Calu3 (cell line): ENCODE measurements around the gene SPRN. TPM values are rescaled to one million over a fixed set of nuclear protein-coding genes. Genes with fewer than 3 reads are reported as not detected.
"Not testable (repeated sequence)": the region's sequence is repeated elsewhere in the genome, so short reads cannot be mapped to it uniquely, and the experiment has no call there.

Experiments used
- BruUV-seq: library from RNA; stranded (reverse); fragments of 400-500 nt; replicated peaks from 2 replicates; lab custom pipeline; 2021; lab: Mats Ljungman, UMichigan
- CTCF ChIA-PET: fragments of 300-600 bp; sonication (Branson Sonifier 250); formaldehyde crosslinking; loops from one replicate; lab custom pipeline; 2022; ENCODE audit warnings: antibody characterized with exemption; lab: Charles Lee
- DNase-seq: peaks from one replicate; pipeline ENCODE4 v3.0.0; 2022
- H3K27ac Mint-ChIP-seq: one replicate; pipeline ENCODE4 v1.8.0; 2022; ENCODE audit warnings: mixed read lengths; ENCODE audit not compliant: unreplicated experiment
- H3K27me3 Mint-ChIP-seq: one replicate; pipeline ENCODE4 v1.8.0; 2022; ENCODE audit warnings: mixed read lengths; ENCODE audit not compliant: unreplicated experiment
- H3K36me3 Mint-ChIP-seq: one replicate; pipeline ENCODE4 v1.8.0; 2022; ENCODE audit warnings: mild to moderate bottlenecking, moderate library complexity, mixed read lengths; ENCODE audit not compliant: insufficient read depth, unreplicated experiment
- H3K4me1 Mint-ChIP-seq: one replicate; pipeline ENCODE4 v1.8.0; 2022; ENCODE audit warnings: mild to moderate bottlenecking, low read depth, mixed read lengths; ENCODE audit not compliant: unreplicated experiment
- H3K4me3 Mint-ChIP-seq: one replicate; pipeline ENCODE4 v1.8.0; 2022; ENCODE audit warnings: mild to moderate bottlenecking, low read depth, moderate library complexity, mixed read lengths; ENCODE audit not compliant: unreplicated experiment
- H3K9me3 Mint-ChIP-seq: one replicate; pipeline ENCODE4 v1.8.0; 2022; ENCODE audit warnings: low read depth, mixed read lengths; ENCODE audit not compliant: unreplicated experiment
- CTCF ChIP-seq: fragments of 200-600 bp; IDR thresholded peaks from one replicate; pipeline ENCODE4 v1.8.0; 2022; ENCODE audit warnings: antibody characterized with exemption; ENCODE audit not compliant: unreplicated experiment
- intact Hi-C: fragments of 100-400 bp; cut with micrococcal nuclease; formaldehyde crosslinking; loops from one replicate; pipeline ENCODE4 v1.10.0; 2022; ENCODE audit not compliant: unreplicated experiment
- total RNA-seq: library from RNA; stranded (reverse); gene quantifications from 2 replicates; pipeline ENCODE4 v1.2.3, GENCODE V29; 2022

The SPRN gene
- total RNA-seq, 1 experiment from 2014 or later: not detected

GRCh38 chr10:133444342-133445267 lies 20.2 kb upstream of the SPRN start:
- CTCF ChIA-PET: no interaction called here
- intact Hi-C loops: no loop called here
- Mint-ChIP-seq H3K27me3 (no peaks in the 10 kb centered on the region), H3K4me1 (no peaks in the 10 kb centered on the region), H3K9me3 (peaks cover 10% of the 10 kb centered on the region), H3K27ac (no peak overlapping the region), H3K4me3 (no peak overlapping the region), H3K36me3 (peaks cover 15% of the 10 kb centered on the region)
- no TSS peak for BruUV-seq
- DNase-seq: no peak
- no peak for TF ChIP-seq CTCF

- no TSS peak for BruUV-seq
- Mint-ChIP-seq H3K27me3 (no peaks in the 10 kb centered on the region), H3K4me1 (peaks cover 6% of the 10 kb centered on the region), H3K27ac (no peak overlapping the region), H3K9me3 (peaks cover 8% of the 10 kb centered on the region), H3K4me3 (no peak overlapping the region), H3K36me3 (peaks cover 15% of the 10 kb centered on the region)
- TF ChIP-seq CTCF: no peak
- CTCF ChIA-PET: no interaction called here
- intact Hi-C loops: no loop called here
- DNase-seq: no peak
Measured at GRCh38 chr10:133442967-133443924, 18.8 kb upstream of the SPRN start.

- no peaks in the 10 kb centered on the region for H3K27me3 Mint-ChIP-seq
- no peak overlapping the region for H3K27ac Mint-ChIP-seq
- intact Hi-C loops: no loop called here
- CTCF ChIA-PET: no interaction called here
- H3K9me3 Mint-ChIP-seq: peaks cover 6% of the 10 kb centered on the region
- peaks cover 9% of the 10 kb centered on the region for H3K4me1 Mint-ChIP-seq
- H3K36me3 Mint-ChIP-seq: peaks cover 15% of the 10 kb centered on the region
- BruUV-seq: no TSS peak
- H3K4me3 Mint-ChIP-seq: no peak overlapping the region
- DNase-seq: no peak
- TF ChIP-seq CTCF: no peak
Measured at GRCh38 chr10:133442191-133442966, 18.0 kb upstream of the SPRN start.

GRCh38 chr10:133441780-133442179 lies 17.4 kb upstream of the SPRN start:
- H3K4me3 Mint-ChIP-seq: no peak overlapping the region
- no peaks in the 10 kb centered on the region for H3K27me3 Mint-ChIP-seq
- CTCF ChIA-PET: no interaction called here
- H3K27ac Mint-ChIP-seq: no peak overlapping the region
- peaks cover 9% of the 10 kb centered on the region for H3K4me1 Mint-ChIP-seq
- no TSS peak for BruUV-seq
- no peak for DNase-seq
- TF ChIP-seq CTCF: no peak
- intact Hi-C loops: no loop called here
- peaks cover 3% of the 10 kb centered on the region for H3K9me3 Mint-ChIP-seq
- peaks cover 12% of the 10 kb centered on the region for H3K36me3 Mint-ChIP-seq

GRCh38 chr10:133441356-133441755 lies 16.9 kb upstream of the SPRN start:
- DNase-seq, H3K4me3 Mint-ChIP-seq: not testable (repeated sequence)

More at GRCh38 chr10:133441356-133441755, 16.9 kb upstream of the SPRN start:
- H3K27me3 Mint-ChIP-seq, H3K27ac Mint-ChIP-seq, BruUV-seq, CTCF ChIA-PET, H3K9me3 Mint-ChIP-seq, intact Hi-C loops, H3K4me1 Mint-ChIP-seq, H3K36me3 Mint-ChIP-seq: not testable (repeated sequence)
